HCT116 (cell line): ENCODE results near the gene CBX7. TPM values are rescaled to one million over a fixed set of nuclear protein-coding genes. Genes with fewer than 3 reads are reported as not detected.
A peak's percentile ranks its signal among the peaks of the same experiment; 100 is the strongest.

Source experiments
- ATAC-seq: fragments of 200-7000 bp; cut with Tn5 transposase; 2 replicates; pipeline ENCODE4 v1.9.1; 2020; ENCODE audit warnings: mild to moderate bottlenecking, moderate library complexity
- BruUV-seq: library from RNA; stranded (reverse); fragments of 400-500 nt; replicated peaks from 2 replicates; lab custom pipeline; 2021; lab: Mats Ljungman, UMichigan
- CTCF ChIA-PET: fragments of 300-600 bp; sonication (Branson Sonifier 250); formaldehyde crosslinking; loops from one replicate; lab custom pipeline; 2021; ENCODE audit warnings: antibody characterized with exemption; lab: Charles Lee
- POLR2A ChIA-PET: fragments of 300-600, 350-600 bp; sonication (Branson Sonifier 250); formaldehyde crosslinking; loops from one replicate; lab custom pipeline; 2021; ENCODE audit warnings: antibody characterized with exemption; lab: Charles Lee
- RAD21 ChIA-PET, 2 experiments: fragments of 300-600 bp; sonication (Branson Sonifier 250); formaldehyde crosslinking; loops; one replicate each; lab custom pipeline; 2023; ENCODE audit warnings: low total read pairs in 2 of 2; ENCODE audit not compliant: uncharacterized antibody in 2 of 2, unreplicated experiment in 2 of 2, low non-redundant PET in 1 of 2; lab: Charles Lee
- DNase-seq: peaks from one replicate; pipeline ENCODE4 v3.0.0-alpha.2; 2010; ENCODE audit warnings: low read depth, low spot score
- H2AFZ ChIP-seq: fragments of 200-600 bp; shearing (Covaris generic), sonication (generic); 2 replicates; pipeline ENCODE4 v1.6.1; 2017; ENCODE audit warnings: low read depth, mixed run types, mixed read lengths, antibody characterized with exemption, low read length; ENCODE audit not compliant: poor library complexity, severe bottlenecking
- H3K27ac ChIP-seq: 2 replicates; pipeline ENCODE4 v1.5.1; 2012; ENCODE audit warnings: low read depth, low read length
- H3K27me3 ChIP-seq: fragments of 200-600 bp; sonication (generic); 2 replicates; pipeline ENCODE4 v1.6.1; 2016; ENCODE audit warnings: mixed run types, low read length, mixed read lengths; ENCODE audit not compliant: insufficient read depth
- H3K36me3 ChIP-seq, 2 experiments: fragments of 200-500 bp in 1 of 2; fragments of 200-600 bp in 1 of 2; sonication (Bioruptor generic) in 1 of 2; sonication (generic) in 1 of 2; 2 replicates each; pipeline versions ENCODE4 v1.5.1 to v1.6.1; 2014 to 2016; ENCODE audit warnings: low read length in 2 of 2, inconsistent platforms in 1 of 2, mixed read lengths in 1 of 2, mixed run types in 1 of 2; ENCODE audit not compliant: insufficient read depth in 2 of 2, control insufficient read depth in 1 of 2
- H3K4me1 ChIP-seq, 2 experiments: fragments of 200-600 bp in 1 of 2; sonication (generic) in 1 of 2; 2 replicates each; pipeline versions ENCODE4 v1.5.1 to v1.6.1; 2012 to 2017; ENCODE audit warnings: low read length in 2 of 2, inconsistent platforms in 1 of 2, mild to moderate bottlenecking in 1 of 2, mixed read lengths in 1 of 2, mixed run types in 1 of 2, moderate library complexity in 1 of 2; ENCODE audit not compliant: insufficient read depth in 2 of 2, control insufficient read depth in 1 of 2
- H3K4me2 ChIP-seq: fragments of 200-600 bp; sonication (generic); 2 replicates; pipeline ENCODE4 v1.6.1; 2017; ENCODE audit warnings: mixed run types, low read length, mixed read lengths
- H3K4me3 ChIP-seq, 2 experiments: fragments of 200-600 bp in 1 of 2; sonication (generic) in 1 of 2; replicated peaks in 1 of 2; 2 replicates each; pipeline ENCODE4 v1.5.1; 2011 to 2016; ENCODE audit warnings: low read length in 2 of 2, control low read depth in 1 of 2, low read depth in 1 of 2, mild to moderate bottlenecking in 1 of 2, mixed read lengths in 1 of 2, mixed run types in 1 of 2
- H3K79me2 ChIP-seq: fragments of 200-600 bp; sonication (generic); 2 replicates; pipeline ENCODE4 v1.6.1; 2017; ENCODE audit warnings: mild to moderate bottlenecking, mixed run types, low read length, moderate library complexity, mixed read lengths; ENCODE audit not compliant: insufficient read depth
- H3K9ac ChIP-seq: fragments of 200-600 bp; sonication (generic); 2 replicates; pipeline ENCODE4 v1.6.1; 2016; ENCODE audit warnings: low read length, mixed read lengths
- H3K9me2 ChIP-seq: fragments of 200-600 bp; sonication (generic), shearing (Covaris generic); 2 replicates; pipeline ENCODE4 v1.6.1; 2017; ENCODE audit warnings: mixed run types, mild to moderate bottlenecking, moderate library complexity; ENCODE audit not compliant: insufficient read depth
- H3K9me3 ChIP-seq, 2 experiments: fragments of 200-500 bp in 1 of 2; fragments of 200-600 bp in 1 of 2; sonication (Bioruptor generic) in 1 of 2; sonication (generic) in 1 of 2; 2 replicates each; pipeline ENCODE4 v1.6.1; 2014 to 2017; ENCODE audit warnings: low read length in 2 of 2, mixed read lengths in 2 of 2, inconsistent platforms in 1 of 2, low read depth in 1 of 2, mild to moderate bottlenecking in 1 of 2, mixed run types in 1 of 2, moderate library complexity in 1 of 2; ENCODE audit not compliant: control insufficient read depth in 1 of 2, insufficient read depth in 1 of 2
- H4K20me1 ChIP-seq: fragments of 200-600 bp; sonication (generic), shearing (Covaris generic); 2 replicates; pipeline ENCODE4 v1.6.1; 2017; ENCODE audit warnings: mixed run types, mild to moderate bottlenecking, moderate library complexity; ENCODE audit not compliant: insufficient read depth
- CBX3 ChIP-seq: IDR thresholded peaks from 2 replicates; pipeline ENCODE4 v1.6.1; 2012; ENCODE audit warnings: low read depth
- EGR1 ChIP-seq: IDR thresholded peaks from 2 replicates; pipeline ENCODE4 v1.6.1; 2012; ENCODE audit warnings: low read depth
- ELF1 ChIP-seq: IDR thresholded peaks from 2 replicates; pipeline ENCODE4 v1.6.1; 2012; ENCODE audit warnings: low read depth, borderline replicate concordance
- POLR2A ChIP-seq: IDR thresholded peaks from 2 replicates; pipeline ENCODE4 v1.7.0; 2011; ENCODE audit warnings: borderline replicate concordance; ENCODE audit not compliant: insufficient read depth, insufficient read length; ENCODE audit errors: extremely low read depth
- POLR2AphosphoS5 ChIP-seq: IDR thresholded peaks from 2 replicates; pipeline ENCODE4 v1.6.1; 2011; ENCODE audit warnings: mild to moderate bottlenecking, low read depth, low read length, moderate library complexity
- RAD21 ChIP-seq: IDR thresholded peaks from 2 replicates; pipeline ENCODE4 v1.6.1; 2012; ENCODE audit warnings: low read depth, mild to moderate bottlenecking
- ZFX ChIP-seq: fragments of 450-650 bp; IDR thresholded peaks from 2 replicates; pipeline ENCODE4 v1.6.1; 2017
- ZNF274 ChIP-seq: fragments of 200-500 bp; sonication (Bioruptor generic); IDR thresholded peaks from 2 replicates; pipeline ENCODE4 v1.6.1; 2014; ENCODE audit warnings: mild to moderate bottlenecking, low read depth, low read length, inconsistent platforms
- intact Hi-C: fragments of 100-400 bp; cut with micrococcal nuclease; formaldehyde crosslinking; loops from 2 replicates; pipeline ENCODE4 v1.10.0; 2022
- total RNA-seq: library from RNA; stranded (reverse); gene quantifications from one replicate; pipeline ENCODE4 v1.2.1, GENCODE V29; 2021; ENCODE audit not compliant: unreplicated experiment
- TF ChIP-seq, protein P1 (sequence below): IDR thresholded peaks from 2 replicates; pipeline ENCODE4 v1.6.1; 2012
- TF ChIP-seq, protein P2 (sequence below), 3 experiments: fragments of 200-600 bp in 1 of 3; sonication (generic) in 1 of 3; IDR thresholded peaks in 2 of 3; conservative IDR thresholded peaks in 1 of 3; 2 replicates each; pipeline ENCODE4 v1.5.1; 2012 to 2017; ENCODE audit warnings: low read depth in 2 of 3, low read length in 2 of 3, antibody characterized with exemption in 1 of 3, borderline replicate concordance in 1 of 3, control low read depth in 1 of 3, mild to moderate bottlenecking in 1 of 3, mixed read lengths in 1 of 3, mixed run types in 1 of 3, moderate library complexity in 1 of 3; ENCODE audit not compliant: insufficient read depth in 1 of 3
- TF ChIP-seq, protein P3 (sequence below): IDR thresholded peaks from 2 replicates; pipeline ENCODE4 v1.6.1; 2011; ENCODE audit warnings: mild to moderate bottlenecking, low read length, moderate library complexity; ENCODE audit not compliant: insufficient replicate concordance; ENCODE audit errors: extremely low read depth
- TF ChIP-seq, protein P4 (sequence below): IDR thresholded peaks from 2 replicates; pipeline ENCODE4 v1.6.1; 2012

The CBX7 gene
- total RNA-seq, 1 experiment from 2014 or later, result 20.1 TPM

DNA sequence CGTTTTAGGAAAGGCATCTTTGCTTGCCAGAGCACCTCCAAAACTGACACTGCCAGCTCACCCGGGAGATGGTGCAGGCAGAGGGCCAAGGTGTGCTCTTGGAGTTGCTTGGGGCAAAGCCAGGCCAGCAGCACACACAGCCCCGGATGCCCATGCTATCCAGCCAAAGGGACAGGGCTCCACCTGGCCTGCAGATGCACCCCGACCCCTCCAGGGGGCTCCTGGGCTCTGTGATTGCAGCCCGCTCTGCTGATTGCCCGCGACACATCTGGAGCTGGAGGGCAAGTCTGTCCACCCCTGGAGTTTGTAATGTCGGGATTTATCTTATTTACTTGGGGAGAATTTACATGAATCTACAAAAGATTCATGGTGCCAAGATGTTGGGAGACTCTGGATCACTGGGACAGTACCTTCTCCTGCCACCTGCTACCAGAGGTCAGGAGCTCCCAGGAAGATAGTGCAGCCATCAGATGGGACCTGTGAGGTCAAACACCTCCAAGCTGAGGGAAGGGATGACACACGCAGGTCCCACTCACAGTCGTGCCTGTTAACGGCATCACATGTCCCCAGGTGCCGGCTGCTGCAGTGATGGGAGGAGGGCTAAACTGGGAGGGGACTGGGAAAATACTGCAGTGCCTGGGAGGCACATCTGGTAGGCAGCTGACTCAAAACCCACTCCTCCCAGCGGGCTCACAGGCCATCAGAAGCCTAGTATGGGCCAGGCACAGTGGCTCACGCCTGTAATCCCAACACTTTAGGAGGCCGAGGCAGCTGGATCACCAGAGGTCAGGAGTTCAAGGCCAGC lies 17.2 kb downstream of the CBX7 start:
- no peak overlapping the region for H2AFZ ChIP-seq
- H3K4me1 ChIP-seq, result no peaks in the 10 kb centered on the region; a peak in 1 of 4 replicates
- BruUV-seq, result no TSS peak
- no peak overlapping the region for H3K27ac ChIP-seq
- no peak overlapping the region for H3K9ac ChIP-seq
- no peaks in the 10 kb centered on the region for H3K79me2 ChIP-seq
- no peaks in the 10 kb centered on the region for H4K20me1 ChIP-seq
- POLR2A ChIA-PET, result interaction anchor here (1.0 to 1.9 kb wide), 3 partner anchors 175 to 185 kb away, joined by 4 to 5 read pairs (median 5); partner anchors contain the start of gene RPL3
- H3K4me2 ChIP-seq, result no peak overlapping the region
- DNase-seq (peak; percentile 7), ATAC-seq (peak; percentile 95)
- no peaks in the 10 kb centered on the region for H3K9me2 ChIP-seq
- intact Hi-C loops, result loop anchor here (1.0 kb wide), 1 partner anchor 174 kb away; no protein-coding TSS in a partner anchor
- H3K4me3 ChIP-seq, result no peak overlapping the region
- H3K27me3 ChIP-seq, result no peaks in the 10 kb centered on the region
- TF ChIP-seq POLR2AphosphoS5, result no peak
- TF ChIP-seq POLR2A, result no peak
- no peak for TF ChIP-seq CBX3
- TF ChIP-seq ZFX, result no peak
- TF ChIP-seq RAD21, result peak; percentile 80
- no peak for TF ChIP-seq EGR1
- TF ChIP-seq, protein P1, sequence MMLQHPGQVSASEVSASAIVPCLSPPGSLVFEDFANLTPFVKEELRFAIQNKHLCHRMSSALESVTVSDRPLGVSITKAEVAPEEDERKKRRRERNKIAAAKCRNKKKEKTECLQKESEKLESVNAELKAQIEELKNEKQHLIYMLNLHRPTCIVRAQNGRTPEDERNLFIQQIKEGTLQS, result no peak
- TF ChIP-seq ZNF274, result no peak
- TF ChIP-seq, protein P2, sequence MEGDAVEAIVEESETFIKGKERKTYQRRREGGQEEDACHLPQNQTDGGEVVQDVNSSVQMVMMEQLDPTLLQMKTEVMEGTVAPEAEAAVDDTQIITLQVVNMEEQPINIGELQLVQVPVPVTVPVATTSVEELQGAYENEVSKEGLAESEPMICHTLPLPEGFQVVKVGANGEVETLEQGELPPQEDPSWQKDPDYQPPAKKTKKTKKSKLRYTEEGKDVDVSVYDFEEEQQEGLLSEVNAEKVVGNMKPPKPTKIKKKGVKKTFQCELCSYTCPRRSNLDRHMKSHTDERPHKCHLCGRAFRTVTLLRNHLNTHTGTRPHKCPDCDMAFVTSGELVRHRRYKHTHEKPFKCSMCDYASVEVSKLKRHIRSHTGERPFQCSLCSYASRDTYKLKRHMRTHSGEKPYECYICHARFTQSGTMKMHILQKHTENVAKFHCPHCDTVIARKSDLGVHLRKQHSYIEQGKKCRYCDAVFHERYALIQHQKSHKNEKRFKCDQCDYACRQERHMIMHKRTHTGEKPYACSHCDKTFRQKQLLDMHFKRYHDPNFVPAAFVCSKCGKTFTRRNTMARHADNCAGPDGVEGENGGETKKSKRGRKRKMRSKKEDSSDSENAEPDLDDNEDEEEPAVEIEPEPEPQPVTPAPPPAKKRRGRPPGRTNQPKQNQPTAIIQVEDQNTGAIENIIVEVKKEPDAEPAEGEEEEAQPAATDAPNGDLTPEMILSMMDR (IDR thresholded peaks at IDR 0.05 in 2 of 3, conservative IDR thresholded peaks at IDR 0.05 in 1 of 3; ENCODE audit: borderline replicate concordance in 1 of 3, insufficient read depth in 1 of 3, low read depth in 2 of 3, low read length in 2 of 3), result peak; percentile 55 to 81 (median 76)
- TF ChIP-seq, protein P3, sequence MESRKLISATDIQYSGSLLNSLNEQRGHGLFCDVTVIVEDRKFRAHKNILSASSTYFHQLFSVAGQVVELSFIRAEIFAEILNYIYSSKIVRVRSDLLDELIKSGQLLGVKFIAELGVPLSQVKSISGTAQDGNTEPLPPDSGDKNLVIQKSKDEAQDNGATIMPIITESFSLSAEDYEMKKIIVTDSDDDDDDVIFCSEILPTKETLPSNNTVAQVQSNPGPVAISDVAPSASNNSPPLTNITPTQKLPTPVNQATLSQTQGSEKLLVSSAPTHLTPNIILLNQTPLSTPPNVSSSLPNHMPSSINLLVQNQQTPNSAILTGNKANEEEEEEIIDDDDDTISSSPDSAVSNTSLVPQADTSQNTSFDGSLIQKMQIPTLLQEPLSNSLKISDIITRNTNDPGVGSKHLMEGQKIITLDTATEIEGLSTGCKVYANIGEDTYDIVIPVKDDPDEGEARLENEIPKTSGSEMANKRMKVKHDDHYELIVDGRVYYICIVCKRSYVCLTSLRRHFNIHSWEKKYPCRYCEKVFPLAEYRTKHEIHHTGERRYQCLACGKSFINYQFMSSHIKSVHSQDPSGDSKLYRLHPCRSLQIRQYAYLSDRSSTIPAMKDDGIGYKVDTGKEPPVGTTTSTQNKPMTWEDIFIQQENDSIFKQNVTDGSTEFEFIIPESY, result no peak
- no peak for TF ChIP-seq ELF1
- TF ChIP-seq, protein P4, sequence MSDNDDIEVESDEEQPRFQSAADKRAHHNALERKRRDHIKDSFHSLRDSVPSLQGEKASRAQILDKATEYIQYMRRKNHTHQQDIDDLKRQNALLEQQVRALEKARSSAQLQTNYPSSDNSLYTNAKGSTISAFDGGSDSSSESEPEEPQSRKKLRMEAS, result no peak
- CTCF ChIA-PET, result interaction anchor here (0.8 to 2.3 kb wide), 10 partner anchors 13 to 394 kb away, joined by 3 to 19 read pairs (median 4); no protein-coding TSS in a partner anchor
- no peaks in the 10 kb centered on the region for H3K9me3 ChIP-seq
- RAD21 ChIA-PET, result interaction anchor here (0.6 to 1.2 kb wide), 2 partner anchors 153 to 176 kb away, joined by 3 to 6 read pairs; no protein-coding TSS in a partner anchor
- H3K36me3 ChIP-seq, result no peaks in the 10 kb centered on the region
